Measurements from ENCODE around the gene SCP2D1.

DNA sequence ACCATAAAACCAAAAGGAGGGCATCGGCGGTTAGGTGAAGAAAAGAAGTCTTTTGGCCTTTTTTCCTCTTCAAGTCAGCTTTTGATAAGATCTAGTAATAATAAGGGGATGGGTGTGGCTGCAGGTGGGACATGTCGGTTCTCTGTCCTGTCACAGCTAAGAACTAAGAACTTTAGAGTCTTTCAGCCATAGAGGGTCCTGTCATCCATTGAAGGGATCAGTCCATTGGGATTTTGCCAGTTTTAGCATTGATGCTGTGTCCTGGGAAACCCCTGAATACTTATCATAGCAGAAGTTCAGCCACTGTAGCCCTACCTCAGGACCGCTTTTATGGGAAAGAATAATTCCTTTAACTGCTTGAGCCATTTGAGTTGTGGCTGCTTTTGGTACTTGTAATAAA is 18.2 kb upstream of the SCP2D1 start:
- TF ChIP-seq, protein P1, sequence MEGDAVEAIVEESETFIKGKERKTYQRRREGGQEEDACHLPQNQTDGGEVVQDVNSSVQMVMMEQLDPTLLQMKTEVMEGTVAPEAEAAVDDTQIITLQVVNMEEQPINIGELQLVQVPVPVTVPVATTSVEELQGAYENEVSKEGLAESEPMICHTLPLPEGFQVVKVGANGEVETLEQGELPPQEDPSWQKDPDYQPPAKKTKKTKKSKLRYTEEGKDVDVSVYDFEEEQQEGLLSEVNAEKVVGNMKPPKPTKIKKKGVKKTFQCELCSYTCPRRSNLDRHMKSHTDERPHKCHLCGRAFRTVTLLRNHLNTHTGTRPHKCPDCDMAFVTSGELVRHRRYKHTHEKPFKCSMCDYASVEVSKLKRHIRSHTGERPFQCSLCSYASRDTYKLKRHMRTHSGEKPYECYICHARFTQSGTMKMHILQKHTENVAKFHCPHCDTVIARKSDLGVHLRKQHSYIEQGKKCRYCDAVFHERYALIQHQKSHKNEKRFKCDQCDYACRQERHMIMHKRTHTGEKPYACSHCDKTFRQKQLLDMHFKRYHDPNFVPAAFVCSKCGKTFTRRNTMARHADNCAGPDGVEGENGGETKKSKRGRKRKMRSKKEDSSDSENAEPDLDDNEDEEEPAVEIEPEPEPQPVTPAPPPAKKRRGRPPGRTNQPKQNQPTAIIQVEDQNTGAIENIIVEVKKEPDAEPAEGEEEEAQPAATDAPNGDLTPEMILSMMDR (IDR thresholded peaks at IDR 0.05): no peak
- no peak for TF ChIP-seq POLR2A (IDR thresholded peaks at IDR 0.05)

Data from prostate gland (tissue), 2 donors.